H9 (cell line): ENCODE measurements around the gene PSMC1. TPM values are rescaled to one million over a fixed set of nuclear protein-coding genes. Genes with fewer than 3 reads are reported as not detected.

Experiments
- DNase-seq: peaks from one replicate; pipeline ENCODE4 v3.0.0-alpha.2; 2017
- H2AFZ ChIP-seq: one replicate; pipeline ENCODE4 v1.6.1; 2013; ENCODE audit warnings: mild to moderate bottlenecking, low read length, control low read depth, moderate library complexity
- H2AK5ac ChIP-seq: 2 replicates; pipeline ENCODE4 v1.6.1; 2013; ENCODE audit warnings: low read length, control low read depth, mixed read lengths; ENCODE audit not compliant: insufficient read length
- H2BK120ac ChIP-seq: one replicate; pipeline ENCODE4 v1.6.1; 2013; ENCODE audit warnings: low read depth, mild to moderate bottlenecking, low read length, control low read depth, inconsistent platforms; ENCODE audit not compliant: poor library complexity, severe bottlenecking
- H2BK12ac ChIP-seq: 2 replicates; pipeline ENCODE4 v1.6.1; 2013; ENCODE audit warnings: low read length, control low read depth, mixed read lengths, low read depth; ENCODE audit not compliant: insufficient read length
- H2BK15ac ChIP-seq: 2 replicates; pipeline ENCODE4 v1.6.1; 2013; ENCODE audit warnings: low read depth, low read length, control low read depth
- H2BK20ac ChIP-seq: one replicate; pipeline ENCODE4 v1.6.1; 2013; ENCODE audit warnings: low read depth, mild to moderate bottlenecking, low read length, control low read depth, inconsistent platforms; ENCODE audit not compliant: poor library complexity, severe bottlenecking
- H2BK5ac ChIP-seq: 2 replicates; pipeline ENCODE4 v1.6.1; 2013; ENCODE audit warnings: low read length, control low read depth, mixed read lengths; ENCODE audit not compliant: insufficient read length
- H3K14ac ChIP-seq: 2 replicates; pipeline ENCODE4 v1.6.1; 2013; ENCODE audit warnings: low read length, control low read depth; ENCODE audit not compliant: insufficient read depth
- H3K18ac ChIP-seq: 2 replicates; pipeline ENCODE4 v1.6.1; 2013; ENCODE audit warnings: low read depth, mild to moderate bottlenecking, mixed read lengths, low read length, control low read depth; ENCODE audit not compliant: insufficient read length
- H3K23ac ChIP-seq: 2 replicates; pipeline ENCODE4 v1.6.1; 2013; ENCODE audit warnings: low read length, control low read depth, mixed read lengths, low read depth; ENCODE audit not compliant: insufficient read length
- H3K23me2 ChIP-seq: 2 replicates; pipeline ENCODE4 v1.6.1; 2013; ENCODE audit warnings: low read depth, mild to moderate bottlenecking, mixed read lengths, low read length, control low read depth; ENCODE audit not compliant: insufficient read length, poor library complexity, severe bottlenecking
- H3K27ac ChIP-seq: 2 replicates; pipeline ENCODE4 v1.5.1; 2013; ENCODE audit warnings: low read length, control low read depth, mixed read lengths, low read depth; ENCODE audit not compliant: insufficient read length
- H3K27me3 ChIP-seq: 2 replicates; pipeline ENCODE4 v1.6.1; 2013; ENCODE audit warnings: low read length, control low read depth, inconsistent platforms; ENCODE audit not compliant: insufficient read depth
- H3K4ac ChIP-seq: 2 replicates; pipeline ENCODE4 v1.6.1; 2013; ENCODE audit warnings: low read depth, mild to moderate bottlenecking, control low read depth, inconsistent platforms, low read length, moderate library complexity
- H3K4me1 ChIP-seq: 2 replicates; pipeline ENCODE4 v1.6.1; 2013; ENCODE audit warnings: low read length, control low read depth, inconsistent platforms; ENCODE audit not compliant: insufficient read depth
- H3K4me2 ChIP-seq: 2 replicates; pipeline ENCODE4 v1.6.1; 2013; ENCODE audit warnings: low read length, control low read depth, mixed read lengths; ENCODE audit not compliant: insufficient read length, insufficient read depth
- H3K56ac ChIP-seq: 2 replicates; pipeline ENCODE4 v1.6.1; 2013; ENCODE audit warnings: low read depth, mild to moderate bottlenecking, mixed read lengths, low read length, control low read depth; ENCODE audit not compliant: insufficient read length
- H3K79me1 ChIP-seq: 2 replicates; pipeline ENCODE4 v1.6.1; 2013; ENCODE audit warnings: low read depth, mild to moderate bottlenecking, moderate library complexity, low read length, control low read depth, inconsistent platforms; ENCODE audit not compliant: insufficient read depth, poor library complexity, severe bottlenecking
- H3K79me2 ChIP-seq: 2 replicates; pipeline ENCODE4 v1.6.1; 2013; ENCODE audit warnings: low read length, control low read depth, inconsistent platforms; ENCODE audit not compliant: insufficient read depth
- H3K9ac ChIP-seq: 2 replicates; pipeline ENCODE4 v1.6.1; 2013; ENCODE audit warnings: low read length, control low read depth, mixed read lengths; ENCODE audit not compliant: insufficient read length; ENCODE audit errors: extremely low read depth
- H3K9me3 ChIP-seq: one replicate; pipeline ENCODE4 v1.6.1; 2013; ENCODE audit warnings: low read depth, low read length, inconsistent platforms; ENCODE audit not compliant: control insufficient read depth
- H3T11ph ChIP-seq: one replicate; pipeline ENCODE4 v1.6.1; 2013; ENCODE audit warnings: mild to moderate bottlenecking, low read length, control low read depth, inconsistent platforms
- H4K20me1 ChIP-seq: one replicate; pipeline ENCODE4 v1.6.1; 2013; ENCODE audit not compliant: control insufficient read depth, insufficient read length, insufficient read depth
- H4K5ac ChIP-seq: 2 replicates; pipeline ENCODE4 v1.6.1; 2013; ENCODE audit warnings: low read depth, mild to moderate bottlenecking, mixed read lengths, low read length, control low read depth; ENCODE audit not compliant: insufficient read length
- H4K8ac ChIP-seq: replicated peaks from 2 replicates; pipeline ENCODE4 v1.6.1; 2013; ENCODE audit warnings: low read length, control low read depth, mixed read lengths, low read depth; ENCODE audit not compliant: insufficient read length
- H4K91ac ChIP-seq: 2 replicates; pipeline ENCODE4 v1.6.1; 2013; ENCODE audit warnings: low read depth, mild to moderate bottlenecking, moderate library complexity, mixed read lengths, low read length, control low read depth; ENCODE audit not compliant: insufficient read length
- H3K27ac Mint-ChIP-seq, 3 experiments: 2 replicates in 2 of 3; 3 replicates in 1 of 3; pipeline ENCODE4 v1.8.0; 2020 to 2021; ENCODE audit warnings: mixed read lengths in 3 of 3, mild to moderate bottlenecking in 1 of 3, moderate library complexity in 1 of 3
- H3K27me3 Mint-ChIP-seq: 2 replicates; pipeline ENCODE4 v1.8.0; 2021; ENCODE audit warnings: low read depth, mild to moderate bottlenecking, moderate library complexity, mixed read lengths
- H3K36me3 Mint-ChIP-seq, 3 experiments: 2 replicates in 2 of 3; 3 replicates in 1 of 3; pipeline ENCODE4 v1.8.0; 2020 to 2021; ENCODE audit warnings: low read depth in 3 of 3, mixed read lengths in 3 of 3; ENCODE audit not compliant: insufficient read depth in 1 of 3
- H3K4me1 Mint-ChIP-seq, 2 experiments: 2 replicates each; pipeline ENCODE4 v1.8.0; 2020; ENCODE audit warnings: mixed read lengths in 2 of 2
- H3K4me3 Mint-ChIP-seq, 2 experiments: 2 replicates in 1 of 2; 3 replicates in 1 of 2; pipeline ENCODE4 v1.8.0; 2020 to 2021; ENCODE audit warnings: mild to moderate bottlenecking in 2 of 2, mixed read lengths in 2 of 2, moderate library complexity in 1 of 2
- H3K9me3 Mint-ChIP-seq, 2 experiments: 2 replicates in 1 of 2; 3 replicates in 1 of 2; pipeline ENCODE4 v1.8.0; 2020; ENCODE audit warnings: mild to moderate bottlenecking in 2 of 2, mixed read lengths in 2 of 2, moderate library complexity in 1 of 2
- CTCF ChIP-seq: fragments of 200-600 bp; sonication (generic); conservative IDR thresholded peaks from 3 replicates; pipeline ENCODE4 v1.8.0; 2021; ENCODE audit warnings: antibody characterized with exemption, mild to moderate bottlenecking
- WGBS: extraction: QIAGEN DNeasy Blood & Tissue Kit; methylation state at CpG from one replicate; pipeline ENCODE4 v1.1.7; 2013; ENCODE audit warnings: missing lambda C conversion rate, low lambda C conversion rate, mixed read lengths; ENCODE audit not compliant: insufficient read length; ENCODE audit errors: extremely low coverage; 5-methylcytosine and 5-hydroxymethylcytosine counted together
- total RNA-seq: library from RNA; stranded (reverse); gene quantifications from 2 replicates; pipeline ENCODE4 v1.2.1, GENCODE V29; 2021

PSMC1 gene
- total RNA-seq, 1 experiment from 2014 or later: 113 TPM

GRCh38 chr14:90253826-90254225 is 2.5 kb upstream of the PSMC1 start:
- DNase-seq: no peak
- Histone ChIP-seq H3K27me3 (no peaks in the 10 kb centered on the region; the same call in 1 of the 2 replicates), H3K23me2 (peaks cover 6% of the 10 kb centered on the region), H3K79me1 (no peaks in the 10 kb centered on the region), H3K79me2 (peaks cover 12% of the 10 kb centered on the region; the same call in 1 of the 2 replicates), H2AFZ (no peak overlapping the region), H4K20me1 (no peaks in the 10 kb centered on the region), H4K5ac (no peak overlapping the region), H3K23ac (no peak overlapping the region), H3K4me1 (no peaks in the 10 kb centered on the region), H3K9me3 (no peaks in the 10 kb centered on the region), H3K14ac (no peak overlapping the region), H2BK15ac (no peak overlapping the region), H3T11ph (no peak overlapping the region), H2BK20ac (no peak overlapping the region), H3K18ac (no peak overlapping the region), H3K4me2 (no peak overlapping the region), H3K27ac (no peak overlapping the region), H2BK120ac (no peak overlapping the region), H4K91ac (no peak overlapping the region), H2AK5ac (no peak overlapping the region), H3K4ac (no peak overlapping the region), H4K8ac (no peak overlapping the region), H2BK5ac (no peak overlapping the region), H3K56ac (no peak overlapping the region), H2BK12ac (no peak overlapping the region), H3K9ac (no peak overlapping the region)
- TF ChIP-seq CTCF: no peak
- Mint-ChIP-seq H3K4me1 (peaks cover 10 to 18% of the 10 kb centered on the region in 2 experiments), H3K27me3 (peaks cover 46% of the 10 kb centered on the region), H3K4me3 (no peak overlapping the region), H3K27ac (no peak overlapping the region), H3K36me3 (peaks cover 1 to 7% (median 2%) of the 10 kb centered on the region in 3 experiments; a peak in 5 of 7 replicates), H3K9me3 (peaks cover 0 to 3% of the 10 kb centered on the region in 2 experiments; a peak in 2 of 5 replicates)
- no CpG with 5 or more reads among the region's 8 CpGs for WGBS
